Endothelial cell (in vitro differentiated cells): ENCODE data around the gene HAX1. TPM values are rescaled to one million over a fixed set of nuclear protein-coding genes. Genes with fewer than 3 reads are reported as not detected.
A peak's percentile ranks its signal among the peaks of the same experiment; 100 is the strongest.

Experiments used
- DNase-seq: peaks from one replicate; pipeline ENCODE4 v3.0.0; 2021; ENCODE audit warnings: low spot score
- H3K27ac Mint-ChIP-seq: one replicate; pipeline ENCODE4 v1.8.0; 2021; ENCODE audit warnings: mixed read lengths, inconsistent platforms; ENCODE audit not compliant: unreplicated experiment
- H3K27me3 Mint-ChIP-seq: one replicate; pipeline ENCODE4 v1.8.0; 2021; ENCODE audit warnings: mild to moderate bottlenecking, moderate library complexity, mixed read lengths, inconsistent platforms; ENCODE audit not compliant: unreplicated experiment
- H3K36me3 Mint-ChIP-seq: one replicate; pipeline ENCODE4 v1.8.0; 2021; ENCODE audit warnings: mild to moderate bottlenecking, low read depth, mixed read lengths, inconsistent platforms; ENCODE audit not compliant: unreplicated experiment
- H3K4me1 Mint-ChIP-seq: one replicate; pipeline ENCODE4 v1.8.0; 2021; ENCODE audit warnings: mild to moderate bottlenecking, mixed read lengths, inconsistent platforms; ENCODE audit not compliant: unreplicated experiment
- H3K4me3 Mint-ChIP-seq: one replicate; pipeline ENCODE4 v1.8.0; 2021; ENCODE audit warnings: mild to moderate bottlenecking, mixed read lengths, inconsistent platforms; ENCODE audit not compliant: unreplicated experiment
- H3K9me3 Mint-ChIP-seq: one replicate; pipeline ENCODE4 v1.8.0; 2021; ENCODE audit warnings: mixed read lengths, inconsistent platforms; ENCODE audit not compliant: unreplicated experiment
- CTCF ChIP-seq: fragments of 200-600 bp; sonication (generic); IDR thresholded peaks from one replicate; pipeline ENCODE4 v1.5.0; 2021; ENCODE audit warnings: antibody characterized with exemption; ENCODE audit not compliant: unreplicated experiment
- total RNA-seq: library from RNA; stranded (reverse); fragmentation: NEBNext Ultra II Directional; extraction: Animal tissue kit (Norgen Biotek cat#: 25700); gene quantifications from one replicate; pipeline ENCODE4 v1.2.1, GENCODE V29; 2021; ENCODE audit not compliant: unreplicated experiment

Gene HAX1
- total RNA-seq, 1 donor from 2014 or later: 57.1 TPM

DNA sequence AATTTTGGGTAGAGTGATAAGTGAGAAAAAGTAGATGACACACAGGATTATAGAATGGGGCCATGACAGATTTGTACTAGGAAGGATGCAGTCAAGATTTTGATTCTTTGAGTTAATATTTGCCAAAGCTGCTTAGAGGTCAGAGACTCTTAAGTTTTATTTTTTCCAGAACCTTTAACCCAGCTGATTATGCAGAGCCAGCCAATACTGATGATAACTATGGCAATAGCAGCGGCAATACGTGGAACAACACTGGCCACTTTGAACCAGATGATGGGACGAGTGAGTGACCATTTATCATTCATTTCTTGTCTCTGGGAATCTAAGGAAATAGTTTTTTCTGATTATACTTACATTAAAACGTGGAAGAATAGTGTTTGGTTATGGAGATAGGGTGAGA lies 35.6 kb upstream of the HAX1 start:
- TF ChIP-seq CTCF: no peak
- no peak for DNase-seq
- Mint-ChIP-seq H3K36me3 (peaks cover 55% of the 10 kb centered on the region), H3K27ac (no peak overlapping the region), H3K4me1 (peaks cover 8% of the 10 kb centered on the region), H3K27me3 (peaks cover 8% of the 10 kb centered on the region), H3K9me3 (no peaks in the 10 kb centered on the region), H3K4me3 (no peak overlapping the region)

- H3K9me3 Mint-ChIP-seq: no peaks in the 10 kb centered on the region
- H3K27me3 Mint-ChIP-seq: peaks cover 8% of the 10 kb centered on the region
- peak overlapping the region; percentile 14 for H3K27ac Mint-ChIP-seq
- H3K36me3 Mint-ChIP-seq: peaks cover 56% of the 10 kb centered on the region
- peaks cover 8% of the 10 kb centered on the region for H3K4me1 Mint-ChIP-seq
- TF ChIP-seq CTCF: no peak
- no peak overlapping the region for H3K4me3 Mint-ChIP-seq
- no peak for DNase-seq
Measured at GRCh38 chr1:154237435-154237834, 35.0 kb upstream of the HAX1 start.

DNA sequence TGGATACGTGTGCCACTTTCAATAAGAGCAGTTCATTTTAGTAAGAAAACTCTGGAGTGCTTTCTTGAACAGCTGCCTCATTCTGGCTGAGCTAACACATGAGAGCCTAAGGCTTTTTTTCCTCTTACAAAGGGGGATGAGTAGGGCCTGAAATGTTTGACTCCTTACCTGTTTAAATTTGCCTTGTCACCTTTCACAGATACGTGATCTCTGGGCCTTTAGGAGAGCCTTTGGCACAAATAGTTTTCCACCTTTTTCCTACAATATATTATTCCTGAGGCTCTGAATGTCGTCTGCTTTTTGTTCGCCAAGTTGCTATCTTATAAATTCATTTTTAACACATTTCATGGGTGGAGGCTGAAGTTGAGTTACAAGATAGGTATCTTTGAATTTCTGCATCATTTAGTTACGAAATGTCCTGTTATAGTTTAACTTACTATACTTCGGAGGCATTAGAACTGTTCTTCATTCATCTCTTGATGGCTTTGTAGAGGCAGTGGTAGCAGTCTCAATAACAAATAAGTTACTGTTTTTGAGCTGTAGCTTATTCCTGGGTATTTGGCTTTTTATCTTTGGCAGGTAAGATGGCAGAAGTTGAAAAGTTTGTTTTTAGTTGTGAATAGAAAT lies 34.4 kb upstream of the HAX1 start:
- Mint-ChIP-seq H3K27ac (peak overlapping the region; percentile 16), H3K9me3 (no peaks in the 10 kb centered on the region), H3K4me1 (peaks cover 8% of the 10 kb centered on the region), H3K27me3 (peaks cover 8% of the 10 kb centered on the region), H3K36me3 (peaks cover 62% of the 10 kb centered on the region), H3K4me3 (no peak overlapping the region)
- TF ChIP-seq CTCF: no peak
- no peak for DNase-seq

GRCh38 chr1:154239491-154239890 lies 32.9 kb upstream of the HAX1 start:
- peak overlapping the region; percentile 7 for H3K27ac Mint-ChIP-seq
- no peak for DNase-seq

More at GRCh38 chr1:154239491-154239890, 32.9 kb upstream of the HAX1 start:
- no peak for TF ChIP-seq CTCF
- peaks cover 66% of the 10 kb centered on the region for H3K36me3 Mint-ChIP-seq
- H3K4me3 Mint-ChIP-seq: no peak overlapping the region
- no peaks in the 10 kb centered on the region for H3K9me3 Mint-ChIP-seq
- peaks cover 3% of the 10 kb centered on the region for H3K27me3 Mint-ChIP-seq
- H3K4me1 Mint-ChIP-seq: peaks cover 8% of the 10 kb centered on the region
